ENCODE results near the gene NKRF.
A peak's percentile ranks its signal among the peaks of the same experiment; 100 is the strongest.

NKRF gene

GRCh38 chrX:119617517-119618164 lies 11.4 kb upstream of the NKRF start:
- Histone ChIP-seq H3K27ac (ENCODE audit: low read depth, low read length) (peak overlapping the region; percentile 43), H3K4me3 (ENCODE audit: low read length) (peak overlapping the region; percentile 41)

GRCh38 chrX:119614776-119615175 lies 8.6 kb upstream of the NKRF start:
- TF ChIP-seq EZH2phosphoT487 (IDR thresholded peaks at IDR 0.05; ENCODE audit: borderline replicate concordance, low read length) = no peak
- no peak for TF ChIP-seq CTCF (IDR thresholded peaks at IDR 0.05; ENCODE audit: low read depth, low read length, poor library complexity, severe bottlenecking)
- no peaks in the 10 kb centered on the region for H3K27me3 ChIP-seq (ENCODE audit: control insufficient read depth, low read length)
- no peaks in the 10 kb centered on the region for H3K79me2 ChIP-seq (ENCODE audit: control insufficient read depth, low read length)
- no peaks in the 10 kb centered on the region for H4K20me1 ChIP-seq (ENCODE audit: control insufficient read depth, insufficient read depth, low read depth, low read length)
- no peak overlapping the region for H3K4me2 ChIP-seq (ENCODE audit: low read length)
- peaks cover 3% of the 10 kb centered on the region; the same call in 1 of the 2 replicates for H3F3A ChIP-seq (ENCODE audit: control insufficient read depth, insufficient read depth)
- no peaks in the 10 kb centered on the region for H3K9me2 ChIP-seq (replicated peaks; ENCODE audit: control insufficient read depth, low read length)
- H3K4me3 ChIP-seq (ENCODE audit: low read length) = no peak overlapping the region
- H3K9me3 ChIP-seq (ENCODE audit: control insufficient read depth, insufficient read depth, low read length) = no peaks in the 10 kb centered on the region
- H3K27ac ChIP-seq (ENCODE audit: low read depth, low read length) = no peak overlapping the region
- H3K36me3 ChIP-seq (ENCODE audit: control insufficient read depth, low read length) = no peaks in the 10 kb centered on the region
- H3K4me1 ChIP-seq (ENCODE audit: control insufficient read depth, low read length) = peaks cover 31% of the 10 kb centered on the region

More at GRCh38 chrX:119617517-119618164, 11.4 kb upstream of the NKRF start:
- peak overlapping the region; percentile 64 for H3K4me2 ChIP-seq (ENCODE audit: low read length)
- no peaks in the 10 kb centered on the region for H3K27me3 ChIP-seq (ENCODE audit: control insufficient read depth, low read length)
- no peaks in the 10 kb centered on the region for H4K20me1 ChIP-seq (ENCODE audit: control insufficient read depth, insufficient read depth, low read depth, low read length)
- peaks cover 7% of the 10 kb centered on the region for H3K36me3 ChIP-seq (ENCODE audit: control insufficient read depth, low read length)
- H3K9me2 ChIP-seq (replicated peaks; ENCODE audit: control insufficient read depth, low read length) = no peaks in the 10 kb centered on the region
- peaks cover 36% of the 10 kb centered on the region for H3K4me1 ChIP-seq (ENCODE audit: control insufficient read depth, low read length)
- H3K79me2 ChIP-seq (ENCODE audit: control insufficient read depth, low read length) = no peaks in the 10 kb centered on the region
- TF ChIP-seq EZH2phosphoT487 (IDR thresholded peaks at IDR 0.05; ENCODE audit: borderline replicate concordance, low read length) = no peak
- no peak for TF ChIP-seq CTCF (IDR thresholded peaks at IDR 0.05; ENCODE audit: low read depth, low read length, poor library complexity, severe bottlenecking)
- peaks cover 3% of the 10 kb centered on the region; the same call in 1 of the 2 replicates for H3F3A ChIP-seq (ENCODE audit: control insufficient read depth, insufficient read depth)
- no peaks in the 10 kb centered on the region for H3K9me3 ChIP-seq (ENCODE audit: control insufficient read depth, insufficient read depth, low read length)

GRCh38 chrX:119607018-119607389 lies 780 bp upstream of the NKRF start:
- H3K4me3 ChIP-seq (ENCODE audit: low read length) = peak overlapping the region; percentile 97

More at GRCh38 chrX:119607018-119607389, 780 bp upstream of the NKRF start:
- Histone ChIP-seq H3K79me2 (ENCODE audit: control insufficient read depth, low read length) (peaks cover 42% of the 10 kb centered on the region), H3K9me3 (ENCODE audit: control insufficient read depth, insufficient read depth, low read length) (no peaks in the 10 kb centered on the region), H3K4me2 (ENCODE audit: low read length) (peak overlapping the region; percentile 82), H3K9me2 (replicated peaks; ENCODE audit: control insufficient read depth, low read length) (no peaks in the 10 kb centered on the region), H3F3A (ENCODE audit: control insufficient read depth, insufficient read depth) (no peaks in the 10 kb centered on the region), H4K20me1 (ENCODE audit: control insufficient read depth, insufficient read depth, low read depth, low read length) (0 out of 2 replicates have a peak, but pooled peaks cover 4% of the 10 kb centered on the region), H3K4me1 (ENCODE audit: control insufficient read depth, low read length) (peaks cover 33% of the 10 kb centered on the region), H3K27ac (ENCODE audit: low read depth, low read length) (peak overlapping the region; percentile 76), H3K36me3 (ENCODE audit: control insufficient read depth, low read length) (peaks cover 29% of the 10 kb centered on the region), H3K27me3 (ENCODE audit: control insufficient read depth, low read length) (no peaks in the 10 kb centered on the region)
- TF ChIP-seq CTCF (IDR thresholded peaks at IDR 0.05; ENCODE audit: low read depth, low read length, poor library complexity, severe bottlenecking) (no peak), EZH2phosphoT487 (IDR thresholded peaks at IDR 0.05; ENCODE audit: borderline replicate concordance, low read length) (no peak)

All from DOHH2 (cell line).